HEK293 (cell line): ENCODE measurements around the gene PIK3CA.

Source experiments
- CTCF ChIA-PET: fragments of 350-600 bp; formaldehyde crosslinking; extraction: SDS; loops from one replicate; lab custom pipeline; 2021; ENCODE audit warnings: antibody characterized with exemption; lab: Yijun Ruan, JAX
- POLR2A ChIA-PET: fragments of 300-600 bp; formaldehyde crosslinking; extraction: SDS; loops from one replicate; lab custom pipeline; 2020; ENCODE audit warnings: antibody characterized with exemption, inconsistent platforms; lab: Yijun Ruan, JAX
- H3K27ac ChIP-seq: fragments of 200-500 bp; sonication (Bioruptor generic); 2 replicates; pipeline ENCODE4 v1.5.1; 2014; ENCODE audit warnings: low read depth, low read length, control low read depth, inconsistent platforms; ENCODE audit errors: extremely low read depth
- H3K36me3 ChIP-seq, 2 experiments: fragments of 200-500 bp in 1 of 2; sonication (Bioruptor generic) in 1 of 2; 1 replicate in 1 of 2; 2 replicates in 1 of 2; pipeline ENCODE4 v1.5.1; 2014 to 2017; ENCODE audit warnings: inconsistent platforms in 2 of 2, low read length in 2 of 2; ENCODE audit not compliant: control insufficient read depth in 2 of 2, insufficient read depth in 1 of 2
- H3K4me1 ChIP-seq: fragments of 200-500 bp; sonication (Bioruptor generic); 2 replicates; pipeline ENCODE4 v1.5.1; 2014; ENCODE audit warnings: mild to moderate bottlenecking, low read length, inconsistent platforms; ENCODE audit not compliant: control insufficient read depth, insufficient read depth
- H3K4me3 ChIP-seq: 2 replicates; pipeline ENCODE4 v1.5.1; 2011; ENCODE audit warnings: low read depth, mild to moderate bottlenecking, control low read depth, low read length, moderate library complexity
- H3K9me3 ChIP-seq: fragments of 200-500 bp; sonication (Bioruptor generic); 2 replicates; pipeline ENCODE4 v1.5.1; 2014; ENCODE audit warnings: low read depth, low read length, inconsistent platforms; ENCODE audit not compliant: control insufficient read depth, insufficient read depth
- GLIS1 ChIP-seq: fragments of 450-650 bp; formaldehyde crosslinking; IDR thresholded peaks from 2 replicates; pipeline ENCODE4 v1.5.1; 2016; ENCODE audit warnings: missing biosample characterization, missing genetic modification characterization
- SP2 ChIP-seq: fragments of 450-650 bp; formaldehyde crosslinking; IDR thresholded peaks from 2 replicates; pipeline ENCODE4 v1.5.1; 2016; ENCODE audit warnings: missing biosample characterization, missing genetic modification characterization
- ZFP37 ChIP-seq: fragments of 450-650 bp; formaldehyde crosslinking; IDR thresholded peaks from 2 replicates; pipeline ENCODE4 v1.5.1; 2016; ENCODE audit warnings: missing biosample characterization, missing genetic modification characterization
- ZNF19 ChIP-seq: fragments of 450-650 bp; formaldehyde crosslinking; IDR thresholded peaks from 2 replicates; pipeline ENCODE4; 2016; ENCODE audit warnings: missing biosample characterization, missing genetic modification characterization, low read depth
- ZNF24 ChIP-seq: fragments of 450-650 bp; formaldehyde crosslinking; IDR thresholded peaks from 2 replicates; pipeline ENCODE4 v1.5.1; 2016; ENCODE audit warnings: missing biosample characterization, missing genetic modification characterization
- ZNF248 ChIP-seq: fragments of 450-650 bp; formaldehyde crosslinking; IDR thresholded peaks from 2 replicates; pipeline ENCODE4 v1.5.1; 2017; ENCODE audit warnings: missing biosample characterization, missing genetic modification characterization
- ZNF292 ChIP-seq: fragments of 450-650 bp; formaldehyde crosslinking; IDR thresholded peaks from 2 replicates; pipeline ENCODE4 v1.5.1; 2016; ENCODE audit warnings: low read depth, missing biosample characterization, missing genetic modification characterization, borderline replicate concordance
- ZNF302 ChIP-seq: fragments of 450-650 bp; formaldehyde crosslinking; IDR thresholded peaks from 2 replicates; pipeline ENCODE4 v1.5.1; 2016; ENCODE audit warnings: missing biosample characterization, missing genetic modification characterization, low read depth
- ZNF350 ChIP-seq: fragments of 450-650 bp; formaldehyde crosslinking; IDR thresholded peaks from 2 replicates; pipeline ENCODE4 v1.5.0; 2017; ENCODE audit warnings: missing biosample characterization, mild to moderate bottlenecking, missing genetic modification characterization
- ZNF394 ChIP-seq: fragments of 450-650 bp; formaldehyde crosslinking; IDR thresholded peaks from 2 replicates; pipeline ENCODE4 v1.5.1; 2016; ENCODE audit warnings: missing biosample characterization, missing genetic modification characterization, mild to moderate bottlenecking, moderate library complexity, borderline replicate concordance
- ZNF423 ChIP-seq: fragments of 450-650 bp; formaldehyde crosslinking; IDR thresholded peaks from 2 replicates; pipeline ENCODE4 v1.5.1; 2016; ENCODE audit warnings: missing biosample characterization, missing genetic modification characterization
- ZNF433 ChIP-seq: fragments of 450-650 bp; formaldehyde crosslinking; IDR thresholded peaks from 2 replicates; pipeline ENCODE4 v1.5.1; 2016; ENCODE audit warnings: missing biosample characterization, missing genetic modification characterization, low read depth
- ZNF514 ChIP-seq: fragments of 450-650 bp; formaldehyde crosslinking; IDR thresholded peaks from 2 replicates; pipeline ENCODE4 v1.5.1; 2016; ENCODE audit warnings: missing biosample characterization, missing genetic modification characterization
- ZNF623 ChIP-seq: fragments of 450-650 bp; formaldehyde crosslinking; IDR thresholded peaks from 2 replicates; pipeline ENCODE4 v1.5.1; 2016; ENCODE audit warnings: missing biosample characterization, missing genetic modification characterization
- ZNF670 ChIP-seq: fragments of 450-650 bp; formaldehyde crosslinking; IDR thresholded peaks from 2 replicates; pipeline ENCODE4 v1.5.1; 2016; ENCODE audit warnings: missing biosample characterization, missing genetic modification characterization, low read depth
- ZSCAN30 ChIP-seq: fragments of 450-650 bp; IDR thresholded peaks from 2 replicates; pipeline ENCODE4 v1.5.1; 2018; ENCODE audit warnings: missing biosample characterization, mild to moderate bottlenecking, missing genetic modification characterization, moderate library complexity
- TF ChIP-seq, protein P1 (sequence below): fragments of 450-650 bp; formaldehyde crosslinking; conservative IDR thresholded peaks from 2 replicates; pipeline ENCODE4 v1.5.1; 2016; ENCODE audit warnings: low read depth, missing biosample characterization, missing genetic modification characterization
- TF ChIP-seq, protein P2 (sequence below): fragments of 450-650 bp; formaldehyde crosslinking; IDR thresholded peaks from 2 replicates; pipeline ENCODE4; 2016; ENCODE audit warnings: missing biosample characterization, missing genetic modification characterization
- TF ChIP-seq, protein P3 (sequence below): fragments of 450-650 bp; formaldehyde crosslinking; IDR thresholded peaks from 2 replicates; pipeline ENCODE4 v1.5.1; 2016; ENCODE audit warnings: missing biosample characterization, missing genetic modification characterization, borderline replicate concordance

Gene PIK3CA

DNA sequence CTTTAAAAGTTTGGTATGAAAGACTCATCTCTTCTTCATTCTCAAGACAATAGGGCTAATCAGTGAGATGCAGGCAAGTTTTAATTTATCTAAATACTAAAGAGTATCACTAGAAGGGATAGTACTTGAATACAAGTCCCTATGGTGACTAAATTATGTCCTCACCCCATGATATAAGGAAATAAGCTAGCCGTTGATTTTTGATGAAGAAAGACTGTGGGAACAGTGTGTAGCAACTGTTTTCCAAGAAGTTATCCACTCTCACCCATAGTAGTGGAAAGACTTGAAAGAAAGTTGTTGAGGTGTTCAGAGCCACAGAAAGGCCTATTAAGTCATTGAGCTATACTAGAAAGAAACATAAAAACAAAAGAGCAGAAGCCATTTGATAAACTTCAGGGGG lies 36.7 kb downstream of the PIK3CA start:
- no peak for TF ChIP-seq ZNF514
- TF ChIP-seq, protein P1, sequence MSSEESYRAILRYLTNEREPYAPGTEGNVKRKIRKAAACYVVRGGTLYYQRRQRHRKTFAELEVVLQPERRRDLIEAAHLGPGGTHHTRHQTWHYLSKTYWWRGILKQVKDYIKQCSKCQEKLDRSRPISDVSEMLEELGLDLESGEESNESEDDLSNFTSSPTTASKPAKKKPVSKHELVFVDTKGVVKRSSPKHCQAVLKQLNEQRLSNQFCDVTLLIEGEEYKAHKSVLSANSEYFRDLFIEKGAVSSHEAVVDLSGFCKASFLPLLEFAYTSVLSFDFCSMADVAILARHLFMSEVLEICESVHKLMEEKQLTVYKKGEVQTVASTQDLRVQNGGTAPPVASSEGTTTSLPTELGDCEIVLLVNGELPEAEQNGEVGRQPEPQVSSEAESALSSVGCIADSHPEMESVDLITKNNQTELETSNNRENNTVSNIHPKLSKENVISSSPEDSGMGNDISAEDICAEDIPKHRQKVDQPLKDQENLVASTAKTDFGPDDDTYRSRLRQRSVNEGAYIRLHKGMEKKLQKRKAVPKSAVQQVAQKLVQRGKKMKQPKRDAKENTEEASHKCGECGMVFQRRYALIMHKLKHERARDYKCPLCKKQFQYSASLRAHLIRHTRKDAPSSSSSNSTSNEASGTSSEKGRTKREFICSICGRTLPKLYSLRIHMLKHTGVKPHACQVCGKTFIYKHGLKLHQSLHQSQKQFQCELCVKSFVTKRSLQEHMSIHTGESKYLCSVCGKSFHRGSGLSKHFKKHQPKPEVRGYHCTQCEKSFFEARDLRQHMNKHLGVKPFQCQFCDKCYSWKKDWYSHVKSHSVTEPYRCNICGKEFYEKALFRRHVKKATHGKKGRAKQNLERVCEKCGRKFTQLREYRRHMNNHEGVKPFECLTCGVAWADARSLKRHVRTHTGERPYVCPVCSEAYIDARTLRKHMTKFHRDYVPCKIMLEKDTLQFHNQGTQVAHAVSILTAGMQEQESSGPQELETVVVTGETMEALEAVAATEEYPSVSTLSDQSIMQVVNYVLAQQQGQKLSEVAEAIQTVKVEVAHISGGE (tag by site-specific recombination), result no peak
- TF ChIP-seq ZNF19 (tag by site-specific recombination), result no peak
- TF ChIP-seq ZNF433 (tag by site-specific recombination), result no peak
- TF ChIP-seq, protein P2, sequence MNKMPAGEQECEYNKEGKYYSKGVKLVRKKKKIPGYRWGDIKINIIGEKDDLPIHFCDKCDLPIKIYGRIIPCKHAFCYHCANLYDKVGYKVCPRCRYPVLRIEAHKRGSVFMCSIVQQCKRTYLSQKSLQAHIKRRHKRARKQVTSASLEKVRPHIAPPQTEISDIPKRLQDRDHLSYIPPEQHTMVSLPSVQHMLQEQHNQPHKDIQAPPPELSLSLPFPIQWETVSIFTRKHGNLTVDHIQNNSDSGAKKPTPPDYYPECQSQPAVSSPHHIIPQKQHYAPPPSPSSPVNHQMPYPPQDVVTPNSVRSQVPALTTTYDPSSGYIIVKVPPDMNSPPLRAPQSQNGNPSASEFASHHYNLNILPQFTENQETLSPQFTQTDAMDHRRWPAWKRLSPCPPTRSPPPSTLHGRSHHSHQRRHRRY (tag by site-specific recombination), result no peak
- no peak for TF ChIP-seq SP2
- TF ChIP-seq ZNF623 (tag by site-specific recombination), result no peak
- TF ChIP-seq ZSCAN30 (tag by site-specific recombination), result no peak
- no peak for TF ChIP-seq ZNF423
- no peak for TF ChIP-seq ZNF248 (tag by site-specific recombination)
- no peak for TF ChIP-seq ZFP37 (tag by site-specific recombination)
- no peak for TF ChIP-seq GLIS1 (tag by site-specific recombination)

DNA sequence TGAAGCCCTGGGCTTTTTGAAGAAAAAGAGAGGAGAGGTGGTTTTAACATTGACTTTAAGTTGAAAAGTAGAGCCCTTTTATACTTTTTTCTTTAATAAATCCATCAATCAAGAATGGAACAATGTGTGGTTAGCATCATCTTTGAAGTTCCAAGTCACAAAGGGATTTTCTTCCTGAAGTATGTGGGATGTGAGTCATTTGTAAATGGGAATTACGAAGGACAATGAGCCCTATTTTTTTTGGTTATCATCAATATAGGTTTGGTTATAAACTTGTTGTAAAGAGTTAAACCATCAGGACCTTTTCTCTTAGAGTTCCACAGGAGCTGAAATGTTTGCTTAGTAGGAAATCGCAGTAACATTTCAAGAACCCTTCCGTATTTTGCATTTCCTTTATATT lies 38.3 kb downstream of the PIK3CA start:
- CTCF ChIA-PET, result no interaction called here
- TF ChIP-seq ZNF394 (tag by site-specific recombination) (no peak), ZNF350 (tag by site-specific recombination) (no peak), ZNF24 (tag by site-specific recombination) (no peak)

More for the DNA sequence above, 36.7 kb downstream of the PIK3CA start:
- Histone ChIP-seq H3K36me3 (no peaks in the 10 kb centered on the region), H3K27ac (no peak overlapping the region), H3K9me3 (no peaks in the 10 kb centered on the region), H3K4me1 (peaks cover 14% of the 10 kb centered on the region), H3K4me3 (no peak overlapping the region)
- ChIA-PET POLR2A (no interaction called here), CTCF (interaction anchor here (0.6 to 1.2 kb wide), 3 partner anchors 23 to 137 kb away, joined by 3 to 4 read pairs (median 3); no protein-coding TSS in a partner anchor)

DNA sequence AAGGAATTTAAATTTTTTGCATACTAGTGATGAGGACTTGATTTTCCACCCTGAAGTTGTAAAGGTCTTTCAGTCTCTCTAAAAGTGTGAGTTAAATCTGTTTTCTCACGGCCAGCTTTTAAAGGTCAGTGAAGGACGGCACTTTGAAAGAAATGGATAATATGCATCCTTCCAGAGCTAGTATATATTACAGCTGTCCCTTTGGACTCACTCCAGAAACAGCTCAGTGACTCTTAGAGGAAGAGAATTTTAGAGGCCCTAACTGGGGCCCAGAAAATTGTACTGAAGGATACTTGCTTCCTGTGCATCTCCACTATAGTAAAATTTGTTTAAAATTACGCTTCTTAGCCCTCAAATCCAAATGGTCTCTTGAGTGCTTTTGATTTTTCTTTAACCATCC lies 41.6 kb downstream of the PIK3CA start:
- TF ChIP-seq ZNF302 (tag by site-specific recombination) (no peak), ZNF670 (no peak), ZNF292 (tag by site-specific recombination) (no peak)
- TF ChIP-seq, protein P3, sequence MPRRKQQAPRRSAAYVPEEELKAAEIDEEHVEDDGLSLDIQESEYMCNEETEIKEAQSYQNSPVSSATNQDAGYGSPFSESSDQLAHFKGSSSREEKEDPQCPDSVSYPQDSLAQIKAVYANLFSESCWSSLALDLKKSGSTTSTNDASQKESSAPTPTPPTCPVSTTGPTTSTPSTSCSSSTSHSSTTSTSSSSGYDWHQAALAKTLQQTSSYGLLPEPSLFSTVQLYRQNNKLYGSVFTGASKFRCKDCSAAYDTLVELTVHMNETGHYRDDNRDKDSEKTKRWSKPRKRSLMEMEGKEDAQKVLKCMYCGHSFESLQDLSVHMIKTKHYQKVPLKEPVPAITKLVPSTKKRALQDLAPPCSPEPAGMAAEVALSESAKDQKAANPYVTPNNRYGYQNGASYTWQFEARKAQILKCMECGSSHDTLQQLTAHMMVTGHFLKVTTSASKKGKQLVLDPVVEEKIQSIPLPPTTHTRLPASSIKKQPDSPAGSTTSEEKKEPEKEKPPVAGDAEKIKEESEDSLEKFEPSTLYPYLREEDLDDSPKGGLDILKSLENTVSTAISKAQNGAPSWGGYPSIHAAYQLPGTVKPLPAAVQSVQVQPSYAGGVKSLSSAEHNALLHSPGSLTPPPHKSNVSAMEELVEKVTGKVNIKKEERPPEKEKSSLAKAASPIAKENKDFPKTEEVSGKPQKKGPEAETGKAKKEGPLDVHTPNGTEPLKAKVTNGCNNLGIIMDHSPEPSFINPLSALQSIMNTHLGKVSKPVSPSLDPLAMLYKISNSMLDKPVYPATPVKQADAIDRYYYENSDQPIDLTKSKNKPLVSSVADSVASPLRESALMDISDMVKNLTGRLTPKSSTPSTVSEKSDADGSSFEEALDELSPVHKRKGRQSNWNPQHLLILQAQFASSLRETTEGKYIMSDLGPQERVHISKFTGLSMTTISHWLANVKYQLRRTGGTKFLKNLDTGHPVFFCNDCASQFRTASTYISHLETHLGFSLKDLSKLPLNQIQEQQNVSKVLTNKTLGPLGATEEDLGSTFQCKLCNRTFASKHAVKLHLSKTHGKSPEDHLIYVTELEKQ (tag by site-specific recombination), result no peak
- H3K4me3 ChIP-seq, result no peak overlapping the region
- H3K27ac ChIP-seq, result no peak overlapping the region

More for the DNA sequence above, 38.3 kb downstream of the PIK3CA start:
- Histone ChIP-seq H3K27ac (no peak overlapping the region), H3K36me3 (no peaks in the 10 kb centered on the region), H3K4me1 (peaks cover 8% of the 10 kb centered on the region), H3K9me3 (no peaks in the 10 kb centered on the region), H3K4me3 (no peak overlapping the region)
- POLR2A ChIA-PET, result no interaction called here

More for the DNA sequence above, 41.6 kb downstream of the PIK3CA start:
- Histone ChIP-seq H3K4me1 (no peaks in the 10 kb centered on the region; the same call in 1 of the 2 replicates), H3K36me3 (no peaks in the 10 kb centered on the region), H3K9me3 (no peaks in the 10 kb centered on the region)
- ChIA-PET CTCF (interaction anchor here (0.6 kb wide), 1 partner anchor 43 kb away, joined by 4 read pairs; no protein-coding TSS in a partner anchor), POLR2A (no interaction called here)
